Activated gamma-delta T cell (primary cell): ENCODE results near the gene SMCO2.
"Not testable (repeated sequence)": the region's sequence is repeated elsewhere in the genome, so short reads cannot be mapped to it uniquely, and the experiment has no call there.

Source experiments
- DNase-seq: peaks from one replicate; lab custom pipeline; 2025; lab: John Stamatoyannopoulos, UW

The SMCO2 gene

GRCh38 chr12:27527512-27527911, 81.0 kb downstream of the SMCO2 start:
- no peak for DNase-seq

DNA sequence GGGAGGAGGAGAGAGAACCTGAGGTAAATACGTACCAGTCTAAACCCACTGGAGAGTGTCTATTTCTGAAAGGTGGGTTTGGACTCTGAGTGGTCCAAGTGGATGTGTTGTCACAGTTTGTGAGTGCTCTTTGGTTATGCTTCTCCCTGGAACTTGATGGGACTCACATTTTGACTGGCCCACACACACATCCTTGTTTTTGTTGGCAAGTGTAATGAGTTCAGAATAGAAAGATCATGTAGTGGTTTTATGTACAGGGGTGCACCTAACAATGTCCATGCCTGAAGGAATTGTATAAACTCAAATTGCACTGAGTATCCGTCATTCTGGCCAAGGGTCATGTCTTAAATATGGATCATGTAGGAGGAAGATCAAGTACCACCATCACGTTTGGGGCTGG, 82.3 kb downstream of the SMCO2 start:
- DNase-seq = no peak

GRCh38 chr12:27530157-27530922, 83.8 kb downstream of the SMCO2 start:
- DNase-seq = no peak

DNA sequence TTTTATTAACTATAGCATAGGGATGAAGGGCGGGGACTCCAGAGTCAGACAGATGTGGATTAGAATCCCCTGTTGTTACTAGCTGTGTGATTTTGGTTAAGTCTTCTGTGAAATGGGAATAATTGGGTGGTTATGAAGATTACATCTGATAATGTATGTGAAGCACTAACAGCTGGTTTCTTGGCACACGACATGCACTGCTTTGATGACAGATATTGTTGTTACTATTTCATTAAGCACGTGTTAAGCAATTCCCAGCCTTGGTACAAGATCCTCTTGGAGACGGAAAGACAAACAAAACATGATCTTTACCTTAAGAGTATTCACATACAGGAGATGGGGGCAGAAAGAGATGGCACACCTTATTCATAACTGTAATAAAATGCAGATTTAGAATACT, 85.4 kb downstream of the SMCO2 start:
- DNase-seq = no peak

GRCh38 chr12:27534060-27534764, 87.7 kb downstream of the SMCO2 start:
- no peak for DNase-seq

- no peak for DNase-seq
Measured at GRCh38 chr12:27534765-27535161, 88.2 kb downstream of the SMCO2 start.

- no peak for DNase-seq
Measured at GRCh38 chr12:27535318-27535717, 88.8 kb downstream of the SMCO2 start.

GRCh38 chr12:27537855-27538675, 91.5 kb downstream of the SMCO2 start:
- DNase-seq = no peak

- no peak for DNase-seq
Measured at GRCh38 chr12:27539191-27539631, 92.7 kb downstream of the SMCO2 start.

DNA sequence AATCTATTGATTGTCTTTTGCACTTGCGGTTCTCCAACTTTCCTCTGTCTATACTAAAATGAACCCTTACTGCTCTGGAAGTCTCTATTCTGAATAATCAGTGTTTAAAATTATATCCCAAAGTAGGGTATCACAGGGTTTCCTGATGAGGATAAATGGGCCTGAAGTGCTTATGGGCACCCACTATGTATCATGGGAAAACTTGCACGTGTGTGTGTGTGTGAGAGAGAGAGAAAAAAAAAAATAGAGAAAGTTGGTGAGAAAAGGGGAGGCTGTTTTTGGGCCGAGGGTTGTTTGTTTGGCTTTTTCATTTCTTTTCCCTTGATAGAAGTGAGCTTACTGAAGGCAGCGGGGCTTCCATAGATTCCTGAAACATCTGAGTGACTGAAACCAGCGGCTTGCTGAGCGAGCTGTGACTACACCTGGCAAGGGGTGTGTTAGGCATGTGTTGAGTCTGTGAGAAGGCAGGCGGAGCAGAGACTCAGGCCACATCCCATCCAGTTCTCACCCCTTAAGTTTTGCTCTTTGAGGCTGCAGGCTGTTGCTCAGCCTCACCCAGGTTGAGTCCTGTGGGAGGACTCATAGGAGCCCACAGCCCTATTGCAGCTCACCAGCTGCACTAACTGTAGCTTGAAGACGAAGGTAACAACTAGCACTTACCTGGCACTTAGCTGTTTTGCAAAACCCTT, 94.6 kb downstream of the SMCO2 start:
- no peak for DNase-seq

GRCh38 chr12:27542628-27543027, 96.1 kb downstream of the SMCO2 start:
- DNase-seq = no peak

DNA sequence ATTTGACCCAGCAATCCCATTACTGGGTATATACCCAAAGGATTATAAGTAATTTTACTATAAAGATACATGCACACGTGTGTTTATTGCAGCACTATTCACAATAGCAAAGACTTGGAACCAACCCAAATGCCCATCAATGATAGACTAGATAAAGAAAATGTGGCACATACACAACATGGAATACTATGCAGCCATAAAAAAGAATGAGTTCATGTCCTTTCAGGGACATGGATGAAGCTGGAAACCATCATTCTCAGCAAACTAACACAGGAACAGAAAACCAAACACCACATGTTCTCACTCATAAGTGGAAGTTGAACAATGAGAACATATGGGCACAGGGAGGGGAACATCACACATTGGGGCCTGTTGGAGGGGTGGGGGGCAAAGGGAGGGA, 98.3 kb downstream of the SMCO2 start:
- not testable (repeated sequence) for DNase-seq

- DNase-seq = no peak
Measured at GRCh38 chr12:27545665-27546064, 99.1 kb downstream of the SMCO2 start.

- no peak for DNase-seq
Measured at GRCh38 chr12:27547592-27547991, 101.1 kb downstream of the SMCO2 start.

DNA sequence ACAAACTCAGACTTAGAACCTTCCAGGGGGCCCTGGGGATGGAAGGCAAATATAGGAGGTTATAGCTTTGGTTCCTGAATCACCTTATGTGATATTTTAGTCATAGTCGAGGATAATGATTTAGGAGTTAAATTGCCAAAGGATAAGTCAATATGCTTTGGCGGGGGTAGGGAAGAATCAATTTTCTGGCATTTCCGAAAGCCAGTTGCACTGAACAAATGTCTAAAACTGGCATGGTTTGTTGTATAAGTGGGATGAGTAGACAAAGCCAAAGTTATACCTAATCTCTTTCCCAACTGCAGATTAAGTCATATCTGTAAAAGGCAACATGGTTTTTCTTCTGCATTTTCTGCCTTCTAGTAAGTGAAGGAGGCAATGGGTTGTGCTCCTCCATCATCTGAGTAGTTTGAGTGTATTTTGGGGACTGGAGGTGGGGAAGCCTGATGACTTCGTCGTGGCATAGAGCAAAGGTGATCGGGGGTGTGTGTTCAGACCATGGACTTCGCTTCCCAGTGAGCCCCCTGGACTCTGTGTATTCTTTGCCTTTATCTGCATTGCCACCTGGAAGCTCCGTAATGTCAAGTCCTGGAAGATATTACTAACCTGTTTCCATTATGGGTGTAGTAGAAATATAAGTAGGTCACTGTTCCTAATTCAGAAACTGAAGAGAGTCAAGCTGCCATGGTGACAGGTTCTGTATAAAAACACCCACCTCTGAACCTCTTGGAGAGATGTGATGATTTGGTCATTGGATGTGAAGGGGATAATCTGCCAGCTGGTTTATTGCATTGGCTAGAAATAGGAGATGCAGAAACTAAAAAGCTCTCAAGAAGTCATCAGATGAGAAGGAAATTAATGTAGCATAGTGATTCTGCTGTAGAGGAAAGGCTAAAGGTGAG, 102.0 kb downstream of the SMCO2 start:
- DNase-seq = no peak

DNA sequence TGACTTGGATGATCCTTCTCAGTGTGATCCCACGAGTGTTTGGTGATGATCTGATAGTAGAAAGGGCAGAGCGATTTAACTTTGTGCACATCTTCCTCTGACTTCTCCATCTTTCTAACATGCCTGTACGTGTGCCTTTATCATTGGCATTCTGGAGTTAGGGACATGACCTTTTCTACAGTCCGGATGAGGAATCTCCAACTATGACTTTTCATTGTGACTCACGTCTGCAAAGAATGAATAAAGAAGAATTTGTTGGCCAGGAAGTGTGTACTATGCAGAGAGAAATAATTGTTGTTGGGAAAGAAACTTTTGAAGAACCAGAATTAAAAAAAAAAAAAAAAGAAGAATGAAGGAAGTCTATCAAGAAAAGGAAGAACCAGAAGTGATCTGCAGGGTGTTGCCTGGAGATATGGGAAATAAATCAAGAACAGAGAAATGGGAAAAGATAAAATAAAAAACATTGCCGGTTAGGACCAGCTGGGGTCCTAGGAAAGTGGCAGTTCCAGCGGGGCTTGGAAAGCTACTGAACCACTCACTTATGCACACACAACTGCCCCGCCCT, 102.8 kb downstream of the SMCO2 start:
- DNase-seq = no peak

DNA sequence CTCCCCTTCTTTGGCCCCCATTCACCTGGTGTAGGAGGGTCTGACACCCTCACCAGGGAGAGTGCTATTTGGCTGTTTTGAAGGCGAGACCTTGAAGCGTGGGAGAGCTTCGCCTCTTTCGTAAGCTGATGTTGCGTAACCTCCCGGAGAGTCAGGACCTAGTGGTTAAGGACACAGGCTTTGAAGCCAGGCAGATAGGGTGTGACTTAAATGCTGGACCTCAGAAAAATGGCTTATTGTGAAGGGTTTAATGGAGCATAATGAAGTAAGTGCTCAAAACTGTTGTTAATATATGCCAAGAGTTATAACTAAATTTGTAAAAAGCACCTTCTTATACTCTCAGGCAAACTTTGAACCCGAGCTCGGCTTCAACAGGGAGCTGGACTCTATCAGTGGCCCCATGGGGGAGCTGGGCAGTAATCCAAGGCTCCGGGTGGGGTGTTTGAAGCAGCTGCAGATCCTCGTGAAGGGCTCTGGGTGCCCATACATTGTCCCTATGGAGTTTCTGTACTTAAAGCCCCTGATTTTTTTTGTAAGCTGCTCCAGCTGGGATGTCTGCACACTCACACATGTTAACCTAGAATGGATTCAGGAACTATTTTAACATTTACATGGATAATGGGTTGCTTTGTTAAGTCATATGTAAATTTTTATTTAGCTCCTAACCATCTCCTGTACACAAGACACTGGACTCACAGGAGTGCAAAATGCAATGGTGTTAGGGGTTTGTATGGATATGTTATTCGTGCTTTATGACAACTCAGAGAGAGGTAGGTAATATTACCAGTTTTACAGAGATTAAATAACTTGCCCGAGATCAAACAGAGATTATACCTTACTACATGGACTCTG, 103.5 kb downstream of the SMCO2 start:
- DNase-seq = no peak

DNA sequence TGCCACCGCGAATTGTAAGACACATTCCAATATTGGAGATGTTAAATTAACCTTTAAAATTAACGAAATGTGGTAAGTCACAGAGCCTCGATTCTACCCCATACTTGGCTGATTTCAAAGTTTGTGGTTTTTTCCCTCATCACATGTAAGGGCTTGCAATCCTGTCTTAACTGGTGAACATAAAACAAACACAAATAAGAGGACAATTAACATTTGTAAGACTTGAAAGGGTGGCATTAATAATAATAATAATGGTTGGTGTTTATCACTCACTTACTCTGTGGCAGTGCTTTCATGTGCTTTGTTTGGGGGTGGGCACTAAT, 104.1 kb downstream of the SMCO2 start:
- DNase-seq = no peak

GRCh38 chr12:27551172-27551840, 104.8 kb downstream of the SMCO2 start:
- DNase-seq = no peak
